Measurements from ENCODE around the gene ARMC2. TPM values are rescaled to one million over a fixed set of nuclear protein-coding genes. Genes with fewer than 3 reads are reported as not detected.

ARMC2 gene
- total and polyA plus RNA-seq, 8 donors: 1.4 to 4.1 (median 2.4) TPM

DNA sequence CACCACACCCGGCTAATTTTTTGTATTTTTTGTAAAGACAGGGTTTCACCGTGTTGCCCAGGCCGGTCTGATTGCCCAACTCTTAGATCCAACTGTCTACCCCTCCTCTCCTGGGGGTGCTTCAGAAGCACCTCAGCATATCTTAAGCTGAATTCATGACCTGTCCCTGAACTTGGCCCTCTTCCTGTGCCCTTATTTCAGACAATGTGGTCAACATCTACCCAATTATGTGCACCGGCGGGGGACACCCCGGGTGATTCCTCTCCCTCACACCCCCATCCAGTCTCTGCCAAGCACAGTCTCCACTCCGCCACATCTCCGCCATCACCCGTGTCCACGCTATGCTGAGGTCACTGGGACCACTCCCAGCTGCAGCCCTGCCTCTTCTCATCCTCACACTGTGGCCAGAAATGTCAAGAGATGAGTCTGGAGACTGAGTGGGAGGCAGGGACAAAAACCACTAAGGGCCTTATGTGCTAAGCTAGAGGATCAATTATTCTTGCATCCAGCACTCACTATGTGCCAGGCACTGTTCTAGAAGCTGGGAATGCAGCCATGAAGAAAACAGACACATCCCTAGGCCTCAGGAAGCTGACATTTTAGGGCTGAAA lies 111.9 kb downstream of the ARMC2 start:
- H3K36me3 ChIP-seq: no peaks in the 10 kb centered on the region
- ATAC-seq (peak in 3 of 4 donors; percentile 35 to 46 (median 42)), DNase-seq (no peak), FAIRE-seq (no peak)
- no peak overlapping the region for H3K4me3 ChIP-seq
- intact Hi-C loops (cut with DNase I): no loop called here
- WGBS, 2 donors: 81 to 89% methylated on average over 10 of the region's 10 CpGs
- TF ChIP-seq, protein P1, sequence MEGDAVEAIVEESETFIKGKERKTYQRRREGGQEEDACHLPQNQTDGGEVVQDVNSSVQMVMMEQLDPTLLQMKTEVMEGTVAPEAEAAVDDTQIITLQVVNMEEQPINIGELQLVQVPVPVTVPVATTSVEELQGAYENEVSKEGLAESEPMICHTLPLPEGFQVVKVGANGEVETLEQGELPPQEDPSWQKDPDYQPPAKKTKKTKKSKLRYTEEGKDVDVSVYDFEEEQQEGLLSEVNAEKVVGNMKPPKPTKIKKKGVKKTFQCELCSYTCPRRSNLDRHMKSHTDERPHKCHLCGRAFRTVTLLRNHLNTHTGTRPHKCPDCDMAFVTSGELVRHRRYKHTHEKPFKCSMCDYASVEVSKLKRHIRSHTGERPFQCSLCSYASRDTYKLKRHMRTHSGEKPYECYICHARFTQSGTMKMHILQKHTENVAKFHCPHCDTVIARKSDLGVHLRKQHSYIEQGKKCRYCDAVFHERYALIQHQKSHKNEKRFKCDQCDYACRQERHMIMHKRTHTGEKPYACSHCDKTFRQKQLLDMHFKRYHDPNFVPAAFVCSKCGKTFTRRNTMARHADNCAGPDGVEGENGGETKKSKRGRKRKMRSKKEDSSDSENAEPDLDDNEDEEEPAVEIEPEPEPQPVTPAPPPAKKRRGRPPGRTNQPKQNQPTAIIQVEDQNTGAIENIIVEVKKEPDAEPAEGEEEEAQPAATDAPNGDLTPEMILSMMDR (IDR thresholded peaks at IDR 0.05): no peak
- no peaks in the 10 kb centered on the region for H3K9me3 ChIP-seq
- no peak overlapping the region for H3K27ac ChIP-seq
- H3K4me1 ChIP-seq: no peaks in the 10 kb centered on the region
- H3K27me3 ChIP-seq: no peaks in the 10 kb centered on the region

DNA sequence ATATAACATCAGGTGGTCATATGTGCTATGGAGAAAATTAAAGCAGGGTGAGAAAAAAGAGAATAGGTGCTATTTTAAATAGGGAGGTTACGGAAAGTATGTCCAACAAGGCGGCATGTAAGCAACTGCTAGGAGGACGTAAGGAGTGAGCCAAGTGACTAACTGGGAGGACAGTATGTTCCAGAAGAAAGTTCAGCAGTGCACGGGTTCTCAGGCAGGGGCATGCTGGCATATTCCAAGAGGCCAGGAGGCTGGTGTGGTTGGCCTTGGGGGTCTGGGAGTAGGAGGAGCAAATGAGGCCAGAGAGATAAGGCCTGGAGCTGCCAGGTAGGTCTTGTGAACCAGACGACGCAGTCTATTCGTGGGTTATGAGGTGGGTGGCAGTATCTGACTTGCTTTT lies 112.4 kb downstream of the ARMC2 start:
- Histone ChIP-seq H3K4me3 (no peak overlapping the region), H3K9me3 (no peaks in the 10 kb centered on the region), H3K27me3 (no peaks in the 10 kb centered on the region), H3K4me1 (no peaks in the 10 kb centered on the region), H3K36me3 (no peaks in the 10 kb centered on the region), H3K27ac (no peak overlapping the region)
- ATAC-seq: peak in 2 of 4 donors; percentile 19 to 28
- WGBS, 2 donors: 85 to 87% methylated on average over 7 of the region's 7 CpGs
- TF ChIP-seq, protein P1 (IDR thresholded peaks at IDR 0.05): no peak
- FAIRE-seq: no peak
- DNase-seq: no peak
- intact Hi-C loops (cut with DNase I): no loop called here

DNA sequence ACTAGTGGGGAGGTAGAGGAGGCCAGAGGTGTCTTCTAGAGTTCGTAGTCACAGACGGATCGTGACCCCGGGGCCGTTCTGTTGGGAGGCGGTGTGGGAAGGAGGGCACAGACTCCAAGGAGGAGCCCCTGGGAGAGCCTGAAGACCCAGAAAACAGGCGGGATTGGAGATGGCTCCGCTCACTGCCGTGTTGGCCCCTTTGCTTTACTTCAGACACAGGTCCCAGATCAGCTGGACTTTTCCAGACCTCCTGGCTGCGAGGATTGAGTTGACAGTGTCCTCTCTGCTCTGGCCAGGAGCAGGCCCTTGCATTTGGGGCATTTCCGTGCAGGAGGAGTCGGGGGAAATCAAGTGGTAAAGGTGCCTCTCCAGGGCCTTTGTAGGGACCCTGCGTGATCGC lies 112.9 kb downstream of the ARMC2 start:
- no peak for DNase-seq
- H3K27me3 ChIP-seq: no peaks in the 10 kb centered on the region
- H3K36me3 ChIP-seq: no peaks in the 10 kb centered on the region
- ATAC-seq: no peak
- TF ChIP-seq, protein P1 (IDR thresholded peaks at IDR 0.05): no peak
- H3K4me1 ChIP-seq: no peaks in the 10 kb centered on the region
- FAIRE-seq: no peak
- intact Hi-C loops (cut with DNase I): no loop called here
- no peak overlapping the region for H3K27ac ChIP-seq
- no peak overlapping the region for H3K4me3 ChIP-seq
- WGBS, 2 donors: 96 to 98% methylated on average over 14 of the region's 14 CpGs
- H3K9me3 ChIP-seq: no peaks in the 10 kb centered on the region

DNA sequence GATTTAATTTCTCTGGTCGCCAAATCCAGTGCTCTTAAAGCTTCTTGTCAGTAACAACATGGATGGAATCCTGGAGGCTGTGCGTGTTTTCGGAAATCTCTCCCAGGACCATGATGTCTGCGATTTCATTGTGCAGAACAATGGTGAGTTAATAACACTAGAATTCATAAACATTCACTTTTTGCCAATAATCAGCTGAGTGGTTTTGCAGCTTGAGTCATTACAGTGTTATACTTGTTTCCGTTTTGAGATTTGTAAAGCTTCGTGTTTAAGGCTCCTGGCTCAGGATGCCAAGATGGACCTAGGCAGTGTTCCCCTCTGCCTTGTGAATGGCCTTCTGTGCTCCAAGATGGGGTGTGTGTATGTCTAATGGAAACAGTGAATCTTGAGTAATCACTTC lies 113.8 kb downstream of the ARMC2 start:
- no peaks in the 10 kb centered on the region for H3K9me3 ChIP-seq
- H3K27me3 ChIP-seq: no peaks in the 10 kb centered on the region
- FAIRE-seq (no peak), ATAC-seq (no peak), DNase-seq (no peak)
- intact Hi-C loops (cut with DNase I): no loop called here
- H3K4me3 ChIP-seq: no peak overlapping the region
- no peak overlapping the region for H3K27ac ChIP-seq
- H3K36me3 ChIP-seq: no peaks in the 10 kb centered on the region
- H3K4me1 ChIP-seq: no peaks in the 10 kb centered on the region
- WGBS, 2 donors: 92 to 93% methylated on average over 6 of the region's 6 CpGs
- TF ChIP-seq, protein P1 (IDR thresholded peaks at IDR 0.05): no peak

DNA sequence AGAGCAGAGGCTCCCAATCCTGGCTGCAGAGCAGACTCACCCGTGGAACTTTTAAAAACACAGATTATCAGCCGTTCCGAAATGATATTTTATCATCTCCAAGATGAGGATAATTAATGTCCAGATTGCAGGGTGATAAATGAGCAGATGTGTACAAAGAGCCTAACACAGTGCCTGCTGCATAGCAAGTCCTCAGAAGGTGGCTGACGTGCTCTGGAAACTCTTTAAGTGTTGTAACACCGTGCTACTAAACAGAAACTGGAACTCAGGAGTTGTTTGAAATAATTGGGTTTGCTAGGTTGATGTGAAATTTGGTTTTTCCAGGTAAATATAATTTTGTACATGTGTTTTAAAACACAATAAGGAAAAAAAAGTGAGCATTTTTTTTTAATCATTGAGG lies 118.0 kb downstream of the ARMC2 start:
- Histone ChIP-seq H3K27ac (no peak overlapping the region), H3K9me3 (no peaks in the 10 kb centered on the region), H3K4me3 (no peak overlapping the region), H3K36me3 (no peaks in the 10 kb centered on the region), H3K27me3 (no peaks in the 10 kb centered on the region), H3K4me1 (no peaks in the 10 kb centered on the region)
- DNase-seq: no peak
- intact Hi-C loops (cut with DNase I): no loop called here
- no peak for FAIRE-seq
- no peak for ATAC-seq
- 87 to 89% methylated on average over 5 of the region's 5 CpGs for WGBS, 2 donors
- TF ChIP-seq, protein P1 (IDR thresholded peaks at IDR 0.05): no peak
